Measurements from ENCODE around the gene PPARA. TPM values are rescaled to one million over a fixed set of nuclear protein-coding genes. Genes with fewer than 3 reads are reported as not detected.

PPARA gene
- total and polyA plus RNA-seq, 2 of the 4 experiments (the other 2 are of a cell fraction): 3.1 to 7.0 TPM

DNA sequence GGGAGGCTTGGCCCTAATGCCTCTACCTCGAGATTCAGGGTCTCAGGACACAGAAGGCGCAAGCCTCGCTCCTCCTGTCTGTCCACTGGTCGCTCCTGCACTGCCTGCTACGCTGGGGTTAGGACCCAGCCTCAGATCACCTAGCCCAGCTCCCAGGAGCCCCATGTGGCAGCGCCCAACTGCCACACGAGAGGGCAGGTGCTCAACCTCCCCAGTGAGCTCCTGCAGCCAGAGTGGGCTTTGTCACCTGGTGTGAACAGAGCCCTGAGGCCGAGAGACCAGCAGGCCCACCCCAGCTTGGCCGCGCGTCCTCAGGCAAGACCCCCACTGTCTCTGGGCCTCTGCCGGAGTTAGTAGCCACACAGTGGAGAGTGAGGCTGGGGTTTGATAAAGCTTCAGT, 21.7 kb upstream of the PPARA start:
- H3K56ac ChIP-seq (ENCODE audit: extremely low read depth, insufficient read depth, low read length): no peak overlapping the region
- H3K23ac ChIP-seq (ENCODE audit: low read depth, low read length): no peak overlapping the region
- no peak for TF ChIP-seq MXI1 (IDR thresholded peaks at IDR 0.05; ENCODE audit: borderline replicate concordance, low read depth, low read length)
- no peak for TF ChIP-seq CHD1 (IDR thresholded peaks at IDR 0.05; ENCODE audit: low read depth, low read length)
- TF ChIP-seq RCOR1 (IDR thresholded peaks at IDR 0.05; ENCODE audit: insufficient replicate concordance, low read length): no peak
- no peak for TF ChIP-seq CEBPB (IDR thresholded peaks at IDR 0.05; ENCODE audit: low read depth, low read length)
- no peak for TF ChIP-seq POLR2A (IDR thresholded peaks at IDR 0.05; ENCODE audit: low read depth, low read length)
- no peaks in the 10 kb centered on the region for H3K9me3 ChIP-seq (ENCODE audit: control insufficient read depth, insufficient read depth, low read length)
- BruUV-seq (replicated peaks): no TSS peak
- no peaks in the 10 kb centered on the region; the same call in 1 of the 2 replicates for H3K9me1 ChIP-seq (ENCODE audit: insufficient read depth, low read length)
- no peak overlapping the region for H4K8ac ChIP-seq (ENCODE audit: low read depth in 2 of 2, low read length in 2 of 2)
- no peaks in the 10 kb centered on the region for H3K36me3 ChIP-seq (ENCODE audit: control insufficient read depth, insufficient read depth, low read length)
- no peak overlapping the region for H3K4me3 ChIP-seq (ENCODE audit: insufficient read depth, low read depth, low read length)
- ChIA-PET CTCF (no interaction called here), POLR2A (ENCODE audit: unreplicated experiment) (no interaction called here)
- H2BK20ac ChIP-seq (ENCODE audit: low read depth, low read length): no peak overlapping the region
- H3K4me2 ChIP-seq (ENCODE audit: low read depth, low read length): no peak overlapping the region
- H3K4ac ChIP-seq (ENCODE audit: low read depth, low read length): no peak overlapping the region
- dilution Hi-C loops (cut with HindIII; ENCODE audit: low sequenced_read_pairs, unreplicated experiment) (no loop called here), in situ Hi-C loops (cut with MboI; ENCODE audit: low sequenced_read_pairs) (loop anchor here (25.0 kb wide), 1 partner anchor 409 kb away; the partner anchor contains the start of gene CELSR1), intact Hi-C loops (cut with micrococcal nuclease) (no loop called here)
- H3K9ac ChIP-seq (ENCODE audit: low read depth, low read length): no peak overlapping the region
- H3K79me1 ChIP-seq (ENCODE audit: low read depth in 1 of 2, low read length in 2 of 2): no peaks in the 10 kb centered on the region
- no peaks in the 10 kb centered on the region for H3K4me1 ChIP-seq (ENCODE audit: control insufficient read depth, insufficient read depth, low read length)
- no peak overlapping the region for H2AK5ac ChIP-seq (ENCODE audit: low read depth, low read length)
- H3K27me3 ChIP-seq (ENCODE audit: control insufficient read depth, insufficient read depth, low read length): no peaks in the 10 kb centered on the region; the same call in 1 of the 2 replicates
- no peak overlapping the region for H2AFZ ChIP-seq (replicated peaks; ENCODE audit: low read length, poor library complexity)
- no peak overlapping the region for H2BK5ac ChIP-seq (ENCODE audit: low read depth, low read length, poor library complexity, severe bottlenecking)
- H3K14ac ChIP-seq (replicated peaks; ENCODE audit: low read depth, low read length): no peak overlapping the region
- DNase-seq (no peak), ATAC-seq (ENCODE audit: low read depth) (no peak)
- WGBS, 2 experiments (ENCODE audit: extremely low coverage in 2 of 2, insufficient read length in 1 of 2): 79% methylated on average over 9 of the region's 12 CpGs; no CpG with 5 or more reads in 1 of the 2 experiments
- no peaks in the 10 kb centered on the region for H4K20me1 ChIP-seq (ENCODE audit: insufficient read depth, low read length)
- no peak overlapping the region for H2AK9ac ChIP-seq (replicated peaks; ENCODE audit: low read depth, low read length, poor library complexity)
- no peak overlapping the region for H3K18ac ChIP-seq (ENCODE audit: low read depth, low read length)
- no peak overlapping the region for H3K27ac ChIP-seq (ENCODE audit: insufficient read depth, low read length)
- no peak overlapping the region for H2BK120ac ChIP-seq (ENCODE audit: low read depth, low read length)
- H4K91ac ChIP-seq (ENCODE audit: insufficient read depth, low read depth, low read length): no peak overlapping the region
- H2BK15ac ChIP-seq (ENCODE audit: low read depth, low read length): no peak overlapping the region
- no peak overlapping the region for H4K5ac ChIP-seq (ENCODE audit: low read depth, low read length)

All from IMR-90 (cell line).